COR-L47 (cell line): ENCODE results near the gene TGFBR1.
A peak's percentile ranks its signal among the peaks of the same experiment; 100 is the strongest.

Experiments used
- DNase-seq: peaks from one replicate; lab custom pipeline; 2025; lab: John Stamatoyannopoulos, UW

The TGFBR1 gene

DNA sequence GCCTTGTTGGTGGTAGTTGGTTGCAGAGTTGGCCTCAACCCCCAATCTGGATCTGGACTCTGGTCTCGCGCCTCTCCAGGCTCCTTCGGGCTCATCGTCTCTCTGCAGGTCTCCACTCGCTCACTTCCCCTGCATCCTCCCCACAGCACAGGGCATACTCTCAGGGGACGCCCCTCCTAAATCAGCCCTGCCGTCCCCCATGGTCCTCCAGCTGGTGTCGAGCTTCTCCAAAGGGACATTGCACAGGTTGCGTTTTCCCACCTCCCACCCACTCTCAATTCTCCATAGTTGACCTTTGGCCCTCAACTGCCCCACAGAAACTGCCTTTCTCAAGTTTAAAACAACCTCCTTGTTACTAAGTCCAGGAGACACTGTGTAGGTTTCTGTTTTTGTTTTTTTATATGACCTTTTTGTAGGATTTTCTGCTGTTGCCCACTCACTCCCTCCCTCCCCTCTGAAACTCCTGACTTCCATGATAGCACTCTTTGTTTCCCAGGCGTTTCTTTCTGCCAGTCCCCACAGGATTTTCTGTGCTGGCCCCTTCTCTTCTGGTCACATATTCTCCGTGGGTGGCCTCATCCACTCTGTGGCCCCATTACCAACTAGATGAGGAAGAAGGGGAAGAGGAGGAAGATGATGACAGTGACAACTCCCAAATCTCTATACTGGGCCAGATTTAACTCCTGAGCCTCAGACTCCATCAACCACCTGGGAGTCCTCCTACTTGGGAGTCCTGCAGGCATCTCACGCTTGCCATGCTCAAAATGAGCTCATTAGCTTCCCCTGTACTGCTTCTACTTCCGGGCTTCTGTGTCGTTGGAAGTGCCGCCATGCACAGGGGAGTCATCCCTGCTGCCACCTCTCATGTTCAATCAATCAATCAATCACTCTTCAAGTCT lies 66.6 kb downstream of the TGFBR1 start:
- no peak for DNase-seq

DNA sequence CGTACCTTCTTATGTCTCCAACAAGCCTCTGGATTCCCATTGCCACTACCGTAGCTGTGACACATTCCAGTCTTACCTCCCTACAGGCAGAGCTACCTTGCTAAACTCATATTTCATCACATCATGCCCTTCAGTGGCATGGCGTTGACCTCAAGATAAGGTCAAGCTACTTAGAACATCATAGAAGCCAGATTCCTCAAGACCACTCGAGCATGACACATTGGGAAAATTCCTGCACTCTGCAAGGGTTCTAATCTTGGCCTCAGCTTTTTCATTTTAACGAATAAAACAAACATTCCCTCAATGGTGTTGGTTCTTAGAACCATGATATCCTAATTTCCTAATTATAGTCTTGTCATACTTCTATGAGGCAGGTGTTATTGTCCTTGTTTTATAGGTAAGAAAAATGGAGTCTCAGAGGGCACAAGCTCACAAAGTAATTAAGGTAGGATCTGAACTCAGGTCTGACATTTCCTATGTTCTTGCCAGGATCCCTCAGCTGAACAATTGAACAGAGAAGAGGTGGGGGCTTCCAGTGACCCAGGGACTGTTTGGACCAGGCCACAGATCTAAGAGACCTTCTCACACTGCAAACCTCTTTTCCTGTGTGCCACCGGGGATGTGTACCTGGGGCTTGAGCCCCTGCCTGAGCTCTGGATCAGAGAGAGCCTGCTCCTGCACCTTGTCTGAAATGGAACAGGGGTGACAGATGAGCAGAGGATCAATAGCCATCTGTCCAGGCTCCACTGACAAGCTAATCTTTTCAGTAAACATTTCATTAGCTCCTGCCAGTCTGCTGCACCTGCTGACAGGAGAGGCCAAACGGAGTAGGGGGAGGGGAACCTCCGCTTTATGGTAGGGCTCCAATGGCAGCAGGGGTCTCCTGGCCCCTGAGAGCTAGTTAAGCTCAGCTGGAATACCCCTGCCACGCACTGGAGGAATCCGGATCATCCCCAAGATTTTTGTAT lies 67.5 kb downstream of the TGFBR1 start:
- DNase-seq, result peak; percentile 70

DNA sequence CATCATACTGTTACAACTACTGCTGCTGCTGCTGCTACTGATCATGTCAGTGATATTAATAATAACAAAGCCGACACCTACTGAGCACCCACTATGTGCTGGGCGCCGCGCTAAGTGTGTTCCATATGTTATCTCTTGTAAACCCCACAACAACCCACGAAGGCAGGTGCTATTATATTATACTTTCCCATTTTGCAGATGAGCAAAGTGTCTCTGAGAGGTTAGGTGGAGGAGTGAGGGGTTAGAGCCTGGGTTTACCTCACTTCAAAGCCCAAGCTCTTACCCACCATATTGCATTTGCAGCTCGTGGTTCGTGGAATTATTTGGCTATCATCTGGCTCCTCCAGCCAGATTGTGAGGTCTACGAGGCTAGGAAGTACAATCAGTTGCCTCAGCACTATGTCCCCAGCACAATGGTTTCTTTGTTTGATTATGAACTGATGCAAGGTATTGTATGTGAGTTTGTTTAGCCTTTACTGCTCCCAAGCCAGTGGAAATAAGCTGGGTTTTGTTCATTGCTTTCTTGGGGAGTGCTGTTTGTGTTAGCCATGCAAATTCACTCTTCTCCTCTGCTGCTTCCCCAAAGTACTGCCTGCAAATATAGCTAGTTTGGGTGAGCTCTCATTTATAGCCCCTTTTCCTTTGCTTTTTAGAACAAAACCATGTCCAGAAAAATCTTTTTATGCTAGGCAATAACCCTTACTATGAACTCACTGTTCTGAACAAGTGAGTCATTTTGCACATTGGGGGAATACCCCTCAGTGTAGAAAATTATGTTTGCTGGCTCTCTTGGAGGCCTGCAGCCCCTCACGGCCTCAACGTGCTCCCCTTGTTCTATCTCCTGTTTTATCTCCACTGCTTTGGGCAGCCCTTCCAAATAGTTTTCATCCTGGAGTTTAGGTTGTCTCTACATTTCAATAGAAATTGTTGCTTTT lies 68.9 kb downstream of the TGFBR1 start:
- peak; percentile 18 for DNase-seq

DNA sequence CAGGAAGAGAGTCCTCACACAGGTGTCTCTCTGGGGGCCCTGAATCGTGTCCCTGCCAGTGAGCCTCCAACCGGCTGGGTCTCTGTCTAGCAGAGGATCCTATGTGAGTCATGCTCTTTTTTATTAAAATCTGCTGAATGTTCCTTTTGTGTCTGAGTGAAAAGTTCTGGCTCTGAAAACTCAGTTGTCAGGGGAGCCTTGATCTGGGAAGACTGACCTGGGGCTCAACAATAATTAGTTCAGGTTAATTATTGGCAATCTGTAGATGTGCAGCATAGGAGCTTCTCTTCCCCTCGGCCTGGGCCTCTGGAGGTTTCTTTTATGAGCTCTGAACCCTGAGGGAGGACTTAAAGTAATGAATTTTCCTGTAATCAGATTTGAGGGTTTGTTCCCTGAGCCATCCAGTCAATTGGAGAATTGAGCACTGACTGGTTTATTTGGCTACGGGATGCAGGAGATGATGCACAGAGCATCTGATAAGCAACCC lies 71.7 kb downstream of the TGFBR1 start:
- DNase-seq, result no peak

DNA sequence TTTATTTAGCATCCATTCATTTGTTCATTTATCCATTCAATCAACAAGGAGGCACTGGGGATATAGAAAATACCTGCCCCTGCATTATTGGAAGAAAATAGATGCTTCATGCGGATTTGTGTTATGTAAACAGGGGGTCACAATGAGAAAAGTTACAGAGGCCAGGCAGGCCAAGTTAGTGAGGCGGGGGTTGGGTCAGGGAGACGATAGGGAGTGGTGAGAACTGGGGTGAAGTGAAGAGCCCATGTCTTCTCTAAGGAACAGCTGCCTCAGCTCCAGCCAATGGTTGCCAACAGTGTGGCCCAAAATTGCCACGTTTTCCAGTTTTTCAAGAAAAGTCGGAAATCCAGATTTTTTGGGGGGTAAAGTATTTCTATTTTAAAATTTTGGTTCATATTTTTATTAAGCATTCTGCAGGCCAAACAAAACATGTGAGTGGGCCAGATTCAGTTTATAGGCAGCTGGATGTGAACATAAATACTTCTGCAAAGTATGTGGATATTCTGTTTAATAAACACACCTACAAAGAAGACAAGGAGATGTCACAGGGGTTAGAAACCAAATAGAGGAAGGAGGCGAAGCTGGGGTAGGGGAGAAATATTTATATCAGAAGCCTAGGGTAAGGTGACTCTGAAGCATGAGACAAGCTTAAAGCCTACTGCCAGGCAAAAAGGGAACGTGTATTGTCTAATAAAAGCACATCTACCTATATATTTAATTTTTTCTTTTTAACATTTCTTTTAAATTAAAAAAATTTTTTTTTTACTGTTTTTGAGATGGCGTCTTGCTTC lies 72.9 kb downstream of the TGFBR1 start:
- no peak for DNase-seq

DNA sequence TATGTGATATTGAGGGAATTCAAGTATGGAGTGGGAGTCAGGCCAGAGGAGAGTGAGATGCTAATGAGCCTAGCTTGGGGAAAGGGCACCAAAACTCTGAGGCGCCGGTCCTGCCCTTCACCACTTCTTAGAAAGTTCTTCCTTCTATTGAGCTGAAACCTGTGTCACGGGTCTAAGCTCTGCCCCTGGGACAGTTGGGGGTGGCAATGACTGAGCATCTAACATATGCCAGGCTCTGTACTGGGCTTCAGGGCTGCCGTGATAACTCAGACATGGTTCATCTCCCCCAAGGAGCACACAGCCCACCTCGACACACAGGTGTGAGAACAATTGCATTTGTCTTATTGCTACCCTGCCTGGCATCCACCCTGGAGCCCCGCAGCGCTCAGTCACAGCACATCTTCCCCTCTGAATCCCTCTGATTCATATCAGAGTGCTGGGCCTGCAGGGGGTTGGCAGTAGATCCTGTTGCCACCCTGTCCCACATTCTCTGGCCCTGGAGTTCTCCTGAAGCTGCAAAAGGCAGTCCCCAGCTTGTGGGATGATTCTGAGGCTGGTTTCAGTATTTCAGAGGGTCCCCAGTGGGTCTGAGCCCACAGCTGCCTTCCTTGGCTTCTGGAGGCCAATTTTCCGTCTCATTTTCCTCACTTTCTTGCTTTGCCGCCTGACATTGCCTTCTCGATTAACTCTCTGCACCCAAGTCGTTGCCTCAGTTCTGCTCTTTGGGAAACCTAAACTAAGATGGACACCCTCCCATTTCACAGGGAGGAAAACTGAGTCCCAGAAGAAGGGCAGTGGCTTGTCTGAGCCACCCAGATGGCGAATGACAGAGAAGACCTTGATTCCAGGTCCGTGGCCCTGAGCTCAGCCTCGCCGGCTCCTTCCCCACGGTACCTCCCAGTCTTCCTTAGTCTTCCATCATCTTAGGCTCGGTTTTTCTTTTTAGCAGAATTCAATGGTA lies 74.3 kb downstream of the TGFBR1 start:
- no peak for DNase-seq

DNA sequence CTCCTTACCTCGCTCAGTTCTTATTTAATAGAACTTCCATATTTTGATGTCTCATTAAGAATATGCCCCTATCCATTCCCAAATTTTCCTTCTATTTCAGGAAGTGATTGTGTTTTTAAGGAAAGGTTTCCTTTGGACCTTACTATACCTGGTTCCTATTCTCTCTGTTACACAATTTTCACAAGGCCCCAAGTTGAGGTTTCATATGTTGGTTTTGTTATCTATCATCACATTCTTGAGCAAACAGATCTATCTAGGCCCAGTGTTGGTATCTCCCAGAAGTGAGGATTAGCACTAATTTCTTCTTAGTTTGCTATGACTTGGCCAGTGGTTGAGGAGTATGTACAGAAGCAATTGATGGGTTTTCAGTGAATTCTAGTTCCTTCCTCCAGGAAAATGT lies 75.3 kb downstream of the TGFBR1 start:
- DNase-seq, result no peak

DNA sequence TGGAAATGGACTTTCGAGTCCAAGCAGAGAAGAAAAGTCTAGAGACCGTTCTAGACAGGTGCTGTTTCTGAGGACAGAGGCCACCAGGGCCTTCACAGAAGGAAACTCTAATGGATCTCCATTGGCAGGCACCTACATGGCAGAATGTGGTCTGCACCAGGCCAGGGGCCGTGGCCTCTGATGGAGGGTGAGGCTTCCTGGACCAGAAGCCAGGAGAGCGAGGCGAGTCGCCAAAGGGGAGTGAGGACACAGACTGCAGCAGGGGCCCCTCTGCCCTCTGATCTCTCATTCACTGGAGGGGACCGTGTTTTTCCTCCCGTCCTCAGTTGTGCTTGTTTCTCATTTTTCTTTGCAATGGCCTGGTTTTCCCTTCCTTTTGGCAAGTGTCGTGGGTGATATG lies 75.7 kb downstream of the TGFBR1 start:
- no peak for DNase-seq

DNA sequence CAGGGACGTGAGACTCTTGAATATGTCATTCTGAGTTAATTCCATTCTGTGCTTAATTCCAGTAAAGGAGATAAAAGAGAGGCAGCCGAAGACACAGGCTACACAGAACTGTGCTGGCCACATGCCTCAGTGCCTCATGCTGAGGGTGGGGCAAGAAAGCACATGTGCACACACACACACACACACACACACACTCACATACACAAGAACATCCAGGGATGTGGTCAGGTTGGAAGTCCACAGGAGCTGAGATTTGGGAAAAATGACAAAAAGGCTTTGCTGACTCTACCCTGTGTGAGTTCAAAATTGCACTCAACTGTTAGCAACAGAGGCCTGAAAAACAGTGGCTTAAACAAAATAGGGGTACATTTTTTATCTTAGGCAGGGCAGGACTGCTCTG lies 76.3 kb downstream of the TGFBR1 start:
- no peak for DNase-seq

DNA sequence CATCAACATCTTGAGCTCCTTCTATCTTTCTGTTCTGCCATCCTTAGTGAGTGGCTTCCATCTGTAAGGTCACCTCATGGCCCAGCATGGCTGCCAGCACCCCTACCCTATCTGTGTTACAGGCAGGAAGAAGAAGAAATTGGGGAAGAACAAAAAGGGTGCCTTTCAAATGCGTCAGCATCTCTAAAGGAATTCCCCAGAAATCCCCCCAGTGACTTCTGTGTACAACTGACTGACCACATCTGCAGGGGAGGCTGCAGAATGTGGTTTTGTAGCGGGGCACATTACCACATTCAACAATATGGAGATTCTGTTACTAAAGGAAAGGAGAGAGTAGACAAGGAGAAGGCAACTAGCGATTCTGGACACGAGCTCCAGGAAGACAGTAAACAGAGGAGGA lies 76.7 kb downstream of the TGFBR1 start:
- no peak for DNase-seq

DNA sequence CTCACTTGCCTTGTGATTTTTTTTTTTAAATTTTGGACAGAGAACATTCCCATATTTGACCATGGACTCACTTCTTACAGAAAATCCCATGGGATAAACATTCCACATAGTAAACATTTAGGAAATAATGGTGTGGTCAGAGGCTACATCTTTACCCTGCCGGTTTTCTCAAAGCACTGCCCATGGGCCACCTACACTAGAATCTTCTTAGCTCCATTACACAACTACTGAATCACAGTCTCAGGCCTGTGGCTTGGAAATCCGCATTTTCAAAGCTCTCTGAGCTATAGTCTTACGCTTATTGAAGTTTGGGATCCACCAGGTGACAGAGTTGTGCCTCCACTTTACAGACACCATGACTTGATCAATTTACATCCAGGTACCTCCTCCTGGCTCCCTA lies 77.4 kb downstream of the TGFBR1 start:
- DNase-seq, result no peak

DNA sequence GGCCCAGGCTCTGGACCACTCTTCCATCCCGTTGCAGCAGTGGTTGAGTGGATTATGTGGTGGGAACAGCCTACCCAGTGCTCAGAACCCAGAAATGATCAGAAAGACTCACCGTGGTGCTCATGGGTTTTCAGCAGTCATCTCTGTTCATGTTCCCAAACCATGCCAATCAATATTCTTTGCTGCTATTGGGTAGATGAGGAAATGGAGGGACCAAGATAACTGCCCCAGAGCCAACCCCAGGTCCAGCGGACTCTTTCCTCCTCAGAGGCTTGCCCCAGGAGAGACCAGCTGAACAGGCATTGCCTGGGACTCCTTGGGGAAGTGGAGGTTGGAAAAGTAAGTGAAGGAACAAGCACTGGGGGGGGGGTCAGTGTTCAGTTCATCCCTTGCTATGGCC lies 78.7 kb downstream of the TGFBR1 start:
- DNase-seq, result no peak

DNA sequence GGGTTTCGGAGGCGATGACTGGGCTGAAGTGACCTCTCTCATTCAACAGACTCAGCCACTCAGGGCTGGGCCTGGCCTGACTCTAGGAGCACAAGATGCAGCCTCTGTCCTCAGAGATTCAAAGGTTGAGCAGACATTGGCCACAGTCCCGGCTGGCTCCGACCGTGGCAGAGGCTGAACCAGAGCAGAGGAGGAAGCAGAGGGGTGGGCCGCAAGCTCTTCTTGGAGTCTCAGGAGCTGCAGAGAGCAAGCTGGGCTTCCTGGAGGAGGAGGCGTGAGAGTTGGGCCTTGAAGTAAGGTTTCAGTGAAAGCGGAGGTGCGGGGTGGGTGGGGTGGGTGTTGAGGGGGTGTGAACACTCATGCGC lies 79.2 kb downstream of the TGFBR1 start:
- DNase-seq, result no peak

DNA sequence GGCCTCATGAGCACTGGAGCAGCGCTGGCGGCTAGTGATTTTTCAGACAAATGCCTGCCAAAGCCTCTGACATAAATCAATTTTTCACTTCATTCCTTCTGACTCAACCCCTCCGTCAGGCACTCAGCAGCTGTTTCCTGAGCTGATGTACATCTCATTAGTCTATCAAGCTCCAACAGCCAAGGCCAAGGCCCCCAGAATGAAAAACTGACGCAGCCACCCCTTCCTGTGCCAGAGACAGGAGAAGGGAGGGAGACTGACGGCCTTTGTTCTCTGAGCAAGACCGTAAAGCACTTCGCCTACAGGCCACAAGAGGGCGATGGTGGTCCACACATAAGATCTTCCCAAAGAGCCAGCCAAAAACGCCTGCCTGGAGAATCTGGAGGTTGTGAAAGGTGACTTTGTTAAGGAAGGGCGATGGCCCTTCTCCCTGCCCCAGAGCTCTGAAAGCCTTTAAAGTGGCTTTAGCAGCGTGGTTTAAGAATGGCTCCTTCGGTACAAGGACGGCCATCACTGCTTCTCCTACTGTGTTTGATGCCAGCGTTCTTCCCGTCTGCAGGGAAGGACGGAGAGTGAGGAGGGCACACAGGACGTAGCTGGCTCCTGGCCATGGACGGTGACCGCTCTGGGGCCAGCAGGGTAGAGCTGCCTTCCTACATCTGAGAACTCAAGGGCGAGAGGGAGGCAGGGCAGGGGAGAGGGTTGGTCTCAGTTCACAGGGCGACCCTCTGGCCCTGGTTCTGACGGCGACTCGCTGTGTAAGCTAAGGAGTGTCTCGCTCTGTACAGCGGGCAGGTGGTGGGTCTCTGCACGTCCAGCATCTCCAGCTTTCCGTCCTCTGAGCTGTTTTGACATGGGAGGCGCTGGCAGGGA lies 79.8 kb downstream of the TGFBR1 start:
- peak; percentile 79 for DNase-seq

DNA sequence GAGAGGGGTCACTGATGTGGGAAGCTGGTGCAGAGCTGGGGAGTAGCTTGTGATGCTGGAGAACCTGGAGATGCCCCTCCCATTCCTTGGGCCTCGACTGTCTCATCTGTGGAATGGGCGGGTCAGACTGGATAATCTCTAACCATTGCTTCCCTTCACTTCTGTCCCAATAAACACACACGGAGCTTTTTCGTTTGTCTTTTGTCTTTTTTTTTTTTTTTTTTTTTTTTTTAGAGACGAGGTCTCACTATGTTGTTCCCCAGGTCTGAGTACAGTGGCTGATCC lies 80.4 kb downstream of the TGFBR1 start:
- no peak for DNase-seq

DNA sequence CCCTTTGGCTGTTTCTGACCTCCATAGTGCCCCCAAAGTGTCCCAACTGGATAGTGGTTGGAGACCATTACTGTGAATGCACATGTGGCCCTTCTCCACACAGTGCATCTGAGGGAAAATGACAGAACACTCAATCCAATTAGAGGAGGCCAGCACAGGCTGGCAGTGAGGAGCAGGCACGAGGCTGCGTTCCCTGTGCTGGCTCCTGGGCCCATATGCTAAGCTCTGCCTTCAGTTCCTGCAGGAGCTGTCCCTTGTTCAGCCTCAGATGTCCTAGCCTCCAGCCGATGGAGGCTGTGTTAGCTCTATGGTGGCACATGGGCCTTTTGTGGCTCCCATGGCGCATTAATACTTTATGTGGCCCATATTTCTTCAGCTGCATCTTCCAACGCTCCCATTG lies 81.0 kb downstream of the TGFBR1 start:
- DNase-seq, result no peak

DNA sequence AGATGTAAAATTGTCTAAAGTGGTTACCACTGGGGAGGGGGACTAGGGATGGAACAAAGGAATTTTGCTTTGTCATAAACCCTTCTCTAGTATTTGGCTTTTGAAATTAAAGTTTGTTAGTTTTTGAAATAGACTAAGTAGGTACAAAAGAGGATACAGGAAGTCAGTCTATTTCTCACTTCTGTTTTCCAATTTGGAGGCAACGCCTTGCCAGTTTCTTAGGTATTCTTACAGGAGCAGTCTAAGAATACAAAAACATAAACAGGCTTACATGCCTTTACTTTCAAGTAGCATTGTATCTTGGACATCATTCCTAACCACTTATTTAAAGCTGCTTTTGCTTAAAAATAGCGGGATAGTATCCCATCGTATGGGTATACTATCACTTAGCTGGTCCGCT lies 82.4 kb downstream of the TGFBR1 start:
- DNase-seq, result no peak

DNA sequence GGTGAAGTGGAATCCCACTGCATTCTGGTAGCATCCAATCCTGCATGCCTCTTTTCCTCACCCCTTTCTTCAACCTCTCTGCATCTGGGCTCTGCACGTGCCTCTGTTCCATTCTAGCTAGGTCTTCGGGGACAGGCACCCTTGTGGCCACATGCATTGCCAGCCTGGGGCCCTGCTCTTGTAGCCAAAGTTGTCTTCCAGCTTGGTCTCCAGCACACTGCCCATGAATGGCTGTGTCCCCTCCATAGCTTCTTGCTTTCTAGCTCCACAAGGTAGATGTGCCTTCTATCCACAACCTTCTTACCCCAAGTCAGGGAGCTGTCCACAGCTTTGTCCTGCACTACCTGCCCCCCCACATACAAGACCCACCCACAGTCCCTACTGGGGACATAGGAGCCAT lies 84.3 kb downstream of the TGFBR1 start:
- DNase-seq, result no peak
